Endodermal cell (in vitro differentiated cells): ENCODE results near the gene VOPP1. TPM values are rescaled to one million over a fixed set of nuclear protein-coding genes. Genes with fewer than 3 reads are reported as not detected.

Source experiments
- DNase-seq: peaks from one replicate; pipeline ENCODE4 v3.0.0-alpha.2; 2017
- H3K27ac ChIP-seq: 2 replicates; pipeline ENCODE4 v1.5.1; 2013; ENCODE audit warnings: mild to moderate bottlenecking, low read depth, low read length, moderate library complexity
- H3K27me3 ChIP-seq: 2 replicates; pipeline ENCODE4 v1.6.1; 2013; ENCODE audit warnings: mild to moderate bottlenecking, low read length, moderate library complexity; ENCODE audit not compliant: insufficient read depth, control insufficient read depth, poor library complexity, severe bottlenecking
- H3K36me3 ChIP-seq: 2 replicates; pipeline ENCODE4 v1.7.0; 2013; ENCODE audit warnings: mild to moderate bottlenecking, low read length, moderate library complexity; ENCODE audit not compliant: control insufficient read depth, insufficient read depth
- H3K4me1 ChIP-seq: one replicate; pipeline ENCODE4 v1.7.0; 2013; ENCODE audit warnings: low read length; ENCODE audit not compliant: control insufficient read depth, insufficient read depth
- H3K4me3 ChIP-seq: 2 replicates; pipeline ENCODE4 v1.5.1; 2013; ENCODE audit warnings: mild to moderate bottlenecking, low read length, moderate library complexity
- H3K9ac ChIP-seq: 2 replicates; pipeline ENCODE4 v1.6.1; 2013; ENCODE audit warnings: mild to moderate bottlenecking, low read length, moderate library complexity; ENCODE audit not compliant: poor library complexity, severe bottlenecking; ENCODE audit errors: extremely low read depth
- H3K9me3 ChIP-seq: 2 replicates; pipeline ENCODE4 v1.6.1; 2013; ENCODE audit warnings: mild to moderate bottlenecking, low read length, moderate library complexity; ENCODE audit not compliant: control insufficient read depth
- H3K27ac Mint-ChIP-seq: 2 replicates; pipeline ENCODE4 v1.8.0; 2020; ENCODE audit warnings: mixed read lengths
- H3K27me3 Mint-ChIP-seq: 2 replicates; pipeline ENCODE4 v1.8.0; 2021; ENCODE audit warnings: mild to moderate bottlenecking, mixed read lengths; ENCODE audit not compliant: insufficient read depth
- H3K36me3 Mint-ChIP-seq: 2 replicates; pipeline ENCODE4 v1.8.0; 2020; ENCODE audit warnings: low read depth, mixed read lengths
- H3K4me1 Mint-ChIP-seq: 2 replicates; pipeline ENCODE4 v1.8.0; 2020; ENCODE audit warnings: mixed read lengths
- H3K4me3 Mint-ChIP-seq: 2 replicates; pipeline ENCODE4 v1.8.0; 2020; ENCODE audit warnings: mild to moderate bottlenecking, moderate library complexity, mixed read lengths
- H3K9me3 Mint-ChIP-seq: 2 replicates; pipeline ENCODE4 v1.8.0; 2020; ENCODE audit warnings: mild to moderate bottlenecking, mixed read lengths
- CTCF ChIP-seq: fragments of 200-600 bp; sonication (generic); conservative IDR thresholded peaks from 2 replicates; pipeline ENCODE4 v1.5.0; 2021; ENCODE audit warnings: antibody characterized with exemption, mild to moderate bottlenecking
- WGBS, 2 experiments: methylation state at CpG; one replicate each; pipeline versions ENCODE4 v1.1.5 to v1.1.7; 2013; ENCODE audit warnings: missing lambda C conversion rate in 2 of 2, mixed read lengths in 1 of 2; ENCODE audit not compliant: insufficient coverage in 1 of 2, insufficient read length in 1 of 2; 5-methylcytosine and 5-hydroxymethylcytosine counted together
- total RNA-seq, 2 donors: library from RNA; stranded (reverse); fragmentation: NEBNext Ultra II Directional in 1 of 2; extraction: Animal tissue kit (Norgen Biotek cat#: 25700) in 1 of 2; gene quantifications; 2 replicates in 1 of 2; 3 replicates in 1 of 2; pipeline ENCODE4 v1.2.1, GENCODE V29; 2021

The VOPP1 gene
- total RNA-seq, 2 donors from 2014 or later, result 48.8 to 53.6 TPM

- H3K4me3 Mint-ChIP-seq, result no peak overlapping the region
These were observed 73.5 kb downstream of the VOPP1 start for GRCh38 chr7:55498770-55499169.

GRCh38 chr7:55498142-55498541 lies 74.2 kb downstream of the VOPP1 start:
- DNase-seq, result no peak
- no peak overlapping the region for H3K9ac ChIP-seq
- Mint-ChIP-seq H3K27me3 (no peaks in the 10 kb centered on the region), H3K27ac (peak overlapping the region; percentile 68), H3K9me3 (no peaks in the 10 kb centered on the region), H3K4me1 (peaks cover 17% of the 10 kb centered on the region), H3K4me3 (no peak overlapping the region), H3K36me3 (peaks cover 12% of the 10 kb centered on the region)
- H3K4me1 ChIP-seq, result no peaks in the 10 kb centered on the region
- H3K4me3 ChIP-seq, result no peak overlapping the region
- H3K27ac ChIP-seq, result no peak overlapping the region
- TF ChIP-seq CTCF, result no peak
- no peaks in the 10 kb centered on the region for H3K27me3 ChIP-seq
- H3K9me3 ChIP-seq, result no peaks in the 10 kb centered on the region
- H3K36me3 ChIP-seq, result peaks cover 5% of the 10 kb centered on the region
- WGBS, 2 experiments, result 85 to 100% methylated on average over 2 to 7 of the region's 7 CpGs

More at GRCh38 chr7:55498770-55499169, 73.5 kb downstream of the VOPP1 start:
- TF ChIP-seq CTCF, result no peak
- H3K4me3 ChIP-seq, result no peak overlapping the region
- H3K27me3 ChIP-seq, result no peaks in the 10 kb centered on the region
- no peak overlapping the region for H3K9ac ChIP-seq
- no peaks in the 10 kb centered on the region for H3K9me3 ChIP-seq
- H3K27ac ChIP-seq, result no peak overlapping the region
- WGBS, 2 experiments, result 84 to 97% methylated on average over 4 of the region's 4 CpGs
- H3K36me3 ChIP-seq, result peaks cover 5% of the 10 kb centered on the region
- H3K27ac Mint-ChIP-seq, result peak overlapping the region; percentile 68
- H3K36me3 Mint-ChIP-seq, result peaks cover 12% of the 10 kb centered on the region
- H3K4me1 Mint-ChIP-seq, result peaks cover 17% of the 10 kb centered on the region
- DNase-seq, result no peak
- no peaks in the 10 kb centered on the region for H3K9me3 Mint-ChIP-seq
- no peaks in the 10 kb centered on the region for H3K27me3 Mint-ChIP-seq
- H3K4me1 ChIP-seq, result no peaks in the 10 kb centered on the region

GRCh38 chr7:55497521-55497920 lies 74.8 kb downstream of the VOPP1 start:
- DNase-seq, result no peak
- 93 to 97% methylated on average over 3 to 7 of the region's 7 CpGs for WGBS, 2 experiments
- Histone ChIP-seq H3K27ac (no peak overlapping the region), H3K9ac (no peak overlapping the region), H3K4me3 (no peak overlapping the region), H3K27me3 (no peaks in the 10 kb centered on the region), H3K4me1 (no peaks in the 10 kb centered on the region), H3K36me3 (peaks cover 5% of the 10 kb centered on the region), H3K9me3 (no peaks in the 10 kb centered on the region)
- Mint-ChIP-seq H3K9me3 (no peaks in the 10 kb centered on the region), H3K36me3 (peaks cover 12% of the 10 kb centered on the region), H3K4me3 (no peak overlapping the region), H3K27ac (no peak overlapping the region), H3K4me1 (peaks cover 17% of the 10 kb centered on the region), H3K27me3 (no peaks in the 10 kb centered on the region)
- TF ChIP-seq CTCF, result no peak
